H1 (cell line): ENCODE measurements around the gene SRGAP3. TPM values are rescaled to one million over a fixed set of nuclear protein-coding genes. Genes with fewer than 3 reads are reported as not detected.

Experiments
- CREB1 ChIP-seq: IDR thresholded peaks from 2 replicates; pipeline ENCODE4 v1.6.1; 2012; ENCODE audit warnings: inconsistent platforms
- NRF1 ChIP-seq: IDR thresholded peaks from 2 replicates; pipeline ENCODE4 v1.6.1; 2011; ENCODE audit warnings: mild to moderate bottlenecking, low read depth, low read length, improper control_type of control experiment
- SIN3A ChIP-seq, 2 experiments: IDR thresholded peaks in 1 of 2; conservative IDR thresholded peaks in 1 of 2; 2 replicates each; pipeline ENCODE4 v1.6.1; 2011 to 2012; ENCODE audit warnings: low read length in 2 of 2, improper control_type of control experiment in 1 of 2, low read depth in 1 of 2, mild to moderate bottlenecking in 1 of 2
- SP4 ChIP-seq: IDR thresholded peaks from 2 replicates; pipeline ENCODE4 v1.6.1; 2012; ENCODE audit warnings: low read length, inconsistent platforms
- polyA plus RNA-seq, 7 experiments: library from polyadenylated mRNA; depleted of rRNA in 3 of 7; stranded (reverse) in 5 of 7; unstranded in 2 of 7; fragments of >200 nt in 5 of 7; fragments of 200-250 nt in 2 of 7; gene quantifications; 1 replicate in 5 of 7; 2 replicates in 1 of 7; 4 replicates in 1 of 7; pipeline versions ENCODE4 v1.2.1 to v1.2.3, GENCODE V29; 2011 to 2013; ENCODE audit warnings: missing spikeins in 2 of 7, mixed read lengths in 2 of 7
- total RNA-seq: library from RNA; stranded (reverse); fragmentation: NEBNext Ultra II Directional; extraction: Animal tissue kit (Norgen Biotek cat#: 25700); gene quantifications from 2 replicates; pipeline ENCODE4 v1.2.1, GENCODE V29; 2021
- TF ChIP-seq, protein P1 (sequence below): fragments of 300-600 bp; sonication (generic); IDR thresholded peaks from 2 replicates; pipeline ENCODE4 v1.7.1; 2012; ENCODE audit warnings: low read length, moderate library complexity, mild to moderate bottlenecking, inconsistent platforms; ENCODE audit not compliant: insufficient replicate concordance
- TF ChIP-seq, protein P2 (sequence below): IDR thresholded peaks from 2 replicates; pipeline ENCODE4 v1.6.1; 2012; ENCODE audit warnings: inconsistent platforms

SRGAP3 gene
- total and polyA plus RNA-seq, 2 of the 8 experiments (the other 6 are each of a cell fraction or from before 2014, with no cell fraction given) = 5.8 to 11.4 TPM

DNA sequence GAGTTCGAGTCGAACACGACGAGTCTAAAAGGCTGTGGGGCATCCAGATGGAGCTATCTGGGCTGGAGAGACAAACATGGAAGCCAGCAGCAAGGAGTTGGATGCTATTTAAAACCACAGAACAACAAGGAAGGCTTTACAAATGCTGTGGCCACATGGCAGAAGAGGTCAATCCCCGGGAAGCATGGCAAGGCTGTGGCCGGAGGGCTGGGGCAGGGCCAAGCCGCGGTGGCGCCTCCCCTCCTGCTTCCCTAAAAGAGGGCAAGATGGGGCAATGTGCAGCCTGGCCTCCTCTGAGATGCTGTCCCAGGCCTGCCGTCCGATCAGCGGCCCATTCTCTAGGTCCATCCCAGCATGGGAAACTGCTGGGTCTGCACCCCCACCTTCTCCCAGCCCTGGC is 139.1 kb downstream of the SRGAP3 start (continued):
- TF ChIP-seq, protein P1, sequence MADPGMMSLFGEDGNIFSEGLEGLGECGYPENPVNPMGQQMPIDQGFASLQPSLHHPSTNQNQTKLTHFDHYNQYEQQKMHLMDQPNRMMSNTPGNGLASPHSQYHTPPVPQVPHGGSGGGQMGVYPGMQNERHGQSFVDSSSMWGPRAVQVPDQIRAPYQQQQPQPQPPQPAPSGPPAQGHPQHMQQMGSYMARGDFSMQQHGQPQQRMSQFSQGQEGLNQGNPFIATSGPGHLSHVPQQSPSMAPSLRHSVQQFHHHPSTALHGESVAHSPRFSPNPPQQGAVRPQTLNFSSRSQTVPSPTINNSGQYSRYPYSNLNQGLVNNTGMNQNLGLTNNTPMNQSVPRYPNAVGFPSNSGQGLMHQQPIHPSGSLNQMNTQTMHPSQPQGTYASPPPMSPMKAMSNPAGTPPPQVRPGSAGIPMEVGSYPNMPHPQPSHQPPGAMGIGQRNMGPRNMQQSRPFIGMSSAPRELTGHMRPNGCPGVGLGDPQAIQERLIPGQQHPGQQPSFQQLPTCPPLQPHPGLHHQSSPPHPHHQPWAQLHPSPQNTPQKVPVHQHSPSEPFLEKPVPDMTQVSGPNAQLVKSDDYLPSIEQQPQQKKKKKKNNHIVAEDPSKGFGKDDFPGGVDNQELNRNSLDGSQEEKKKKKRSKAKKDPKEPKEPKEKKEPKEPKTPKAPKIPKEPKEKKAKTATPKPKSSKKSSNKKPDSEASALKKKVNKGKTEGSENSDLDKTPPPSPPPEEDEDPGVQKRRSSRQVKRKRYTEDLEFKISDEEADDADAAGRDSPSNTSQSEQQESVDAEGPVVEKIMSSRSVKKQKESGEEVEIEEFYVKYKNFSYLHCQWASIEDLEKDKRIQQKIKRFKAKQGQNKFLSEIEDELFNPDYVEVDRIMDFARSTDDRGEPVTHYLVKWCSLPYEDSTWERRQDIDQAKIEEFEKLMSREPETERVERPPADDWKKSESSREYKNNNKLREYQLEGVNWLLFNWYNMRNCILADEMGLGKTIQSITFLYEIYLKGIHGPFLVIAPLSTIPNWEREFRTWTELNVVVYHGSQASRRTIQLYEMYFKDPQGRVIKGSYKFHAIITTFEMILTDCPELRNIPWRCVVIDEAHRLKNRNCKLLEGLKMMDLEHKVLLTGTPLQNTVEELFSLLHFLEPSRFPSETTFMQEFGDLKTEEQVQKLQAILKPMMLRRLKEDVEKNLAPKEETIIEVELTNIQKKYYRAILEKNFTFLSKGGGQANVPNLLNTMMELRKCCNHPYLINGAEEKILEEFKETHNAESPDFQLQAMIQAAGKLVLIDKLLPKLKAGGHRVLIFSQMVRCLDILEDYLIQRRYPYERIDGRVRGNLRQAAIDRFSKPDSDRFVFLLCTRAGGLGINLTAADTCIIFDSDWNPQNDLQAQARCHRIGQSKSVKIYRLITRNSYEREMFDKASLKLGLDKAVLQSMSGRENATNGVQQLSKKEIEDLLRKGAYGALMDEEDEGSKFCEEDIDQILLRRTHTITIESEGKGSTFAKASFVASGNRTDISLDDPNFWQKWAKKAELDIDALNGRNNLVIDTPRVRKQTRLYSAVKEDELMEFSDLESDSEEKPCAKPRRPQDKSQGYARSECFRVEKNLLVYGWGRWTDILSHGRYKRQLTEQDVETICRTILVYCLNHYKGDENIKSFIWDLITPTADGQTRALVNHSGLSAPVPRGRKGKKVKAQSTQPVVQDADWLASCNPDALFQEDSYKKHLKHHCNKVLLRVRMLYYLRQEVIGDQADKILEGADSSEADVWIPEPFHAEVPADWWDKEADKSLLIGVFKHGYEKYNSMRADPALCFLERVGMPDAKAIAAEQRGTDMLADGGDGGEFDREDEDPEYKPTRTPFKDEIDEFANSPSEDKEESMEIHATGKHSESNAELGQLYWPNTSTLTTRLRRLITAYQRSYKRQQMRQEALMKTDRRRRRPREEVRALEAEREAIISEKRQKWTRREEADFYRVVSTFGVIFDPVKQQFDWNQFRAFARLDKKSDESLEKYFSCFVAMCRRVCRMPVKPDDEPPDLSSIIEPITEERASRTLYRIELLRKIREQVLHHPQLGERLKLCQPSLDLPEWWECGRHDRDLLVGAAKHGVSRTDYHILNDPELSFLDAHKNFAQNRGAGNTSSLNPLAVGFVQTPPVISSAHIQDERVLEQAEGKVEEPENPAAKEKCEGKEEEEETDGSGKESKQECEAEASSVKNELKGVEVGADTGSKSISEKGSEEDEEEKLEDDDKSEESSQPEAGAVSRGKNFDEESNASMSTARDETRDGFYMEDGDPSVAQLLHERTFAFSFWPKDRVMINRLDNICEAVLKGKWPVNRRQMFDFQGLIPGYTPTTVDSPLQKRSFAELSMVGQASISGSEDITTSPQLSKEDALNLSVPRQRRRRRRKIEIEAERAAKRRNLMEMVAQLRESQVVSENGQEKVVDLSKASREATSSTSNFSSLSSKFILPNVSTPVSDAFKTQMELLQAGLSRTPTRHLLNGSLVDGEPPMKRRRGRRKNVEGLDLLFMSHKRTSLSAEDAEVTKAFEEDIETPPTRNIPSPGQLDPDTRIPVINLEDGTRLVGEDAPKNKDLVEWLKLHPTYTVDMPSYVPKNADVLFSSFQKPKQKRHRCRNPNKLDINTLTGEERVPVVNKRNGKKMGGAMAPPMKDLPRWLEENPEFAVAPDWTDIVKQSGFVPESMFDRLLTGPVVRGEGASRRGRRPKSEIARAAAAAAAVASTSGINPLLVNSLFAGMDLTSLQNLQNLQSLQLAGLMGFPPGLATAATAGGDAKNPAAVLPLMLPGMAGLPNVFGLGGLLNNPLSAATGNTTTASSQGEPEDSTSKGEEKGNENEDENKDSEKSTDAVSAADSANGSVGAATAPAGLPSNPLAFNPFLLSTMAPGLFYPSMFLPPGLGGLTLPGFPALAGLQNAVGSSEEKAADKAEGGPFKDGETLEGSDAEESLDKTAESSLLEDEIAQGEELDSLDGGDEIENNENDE = no peak
- TF ChIP-seq SP4 = no peak
- TF ChIP-seq NRF1 = no peak
- TF ChIP-seq, protein P2, sequence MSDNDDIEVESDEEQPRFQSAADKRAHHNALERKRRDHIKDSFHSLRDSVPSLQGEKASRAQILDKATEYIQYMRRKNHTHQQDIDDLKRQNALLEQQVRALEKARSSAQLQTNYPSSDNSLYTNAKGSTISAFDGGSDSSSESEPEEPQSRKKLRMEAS = no peak
- no peak for TF ChIP-seq SIN3A (conservative IDR thresholded peaks at IDR 0.05 in 1 of 2, IDR thresholded peaks at IDR 0.05 in 1 of 2; ENCODE audit: low read depth in 1 of 2, low read length in 2 of 2)
- TF ChIP-seq CREB1 = no peak
